ENCODE results near the gene ADAM12.

GRCh38 chr10:126061526-126061925, 326.8 kb downstream of the ADAM12 start:
- TF ChIP-seq ZNF331 (CRISPR knock-in tag; IDR thresholded peaks at IDR 0.05; ENCODE audit: low read depth) (no peak), CTCF (conservative IDR thresholded peaks at IDR 0.05; ENCODE audit: low read depth in 2 of 2) (no peak), POLR2AphosphoS5 (IDR thresholded peaks at IDR 0.05; ENCODE audit: low read depth) (no peak), REST (IDR thresholded peaks at IDR 0.05; ENCODE audit: unreplicated experiment) (no peak), STAT1 (IDR thresholded peaks at IDR 0.05; ENCODE audit: unreplicated experiment) (no peak), EZH2 (IDR thresholded peaks at IDR 0.05; ENCODE audit: low read depth, unreplicated experiment) (no peak), JUNB (IDR thresholded peaks at IDR 0.05; ENCODE audit: unreplicated experiment) (no peak), CREB1 (CRISPR knock-in tag; IDR thresholded peaks at IDR 0.05; ENCODE audit: low read depth) (no peak), ZNF114 (CRISPR knock-in tag; IDR thresholded peaks at IDR 0.05) (no peak)
